Ovary (tissue), 9 donors: ENCODE results near the gene BCL11B. TPM values are rescaled to one million over a fixed set of nuclear protein-coding genes. Genes with fewer than 3 reads are reported as not detected.

Experiments
- DNase-seq, 5 donors: peaks; one replicate each; pipeline ENCODE4 v3.0.0-alpha.2; 2019 to 2020
- H3K27ac ChIP-seq, 2 donors: fragments of 200-600 bp; one replicate each; pipeline versions ENCODE4 v1.5.1 to v1.8.0; 2019 to 2022
- H3K27me3 ChIP-seq: fragments of 200-600 bp; one replicate; pipeline ENCODE4 v1.8.0; 2022
- H3K36me3 ChIP-seq: fragments of 200-600 bp; sonication (generic); one replicate; pipeline ENCODE4 v1.5.1; 2019
- H3K4me1 ChIP-seq: one replicate; pipeline ENCODE4 v1.8.1; 2013; ENCODE audit warnings: mild to moderate bottlenecking, moderate library complexity; ENCODE audit not compliant: insufficient read depth
- H3K4me3 ChIP-seq: fragments of 200-600 bp; sonication (generic); one replicate; pipeline ENCODE4 v1.5.1; 2017
- H3K9me3 ChIP-seq, 2 donors: fragments of 200-600 bp in 1 of 2; sonication (generic) in 1 of 2; one replicate each; pipeline versions ENCODE4 v1.5.1 to v1.8.1; 2013 to 2019; ENCODE audit warnings: mild to moderate bottlenecking in 1 of 2, moderate library complexity in 1 of 2
- CTCF ChIP-seq, 3 donors: fragments of 450-650 bp in 2 of 3; fragments of 200-600 bp in 1 of 3; IDR thresholded peaks; one replicate each; pipeline versions ENCODE4 v1.5.1 to v1.8.0; 2016 to 2022; ENCODE audit warnings: antibody characterized with exemption in 3 of 3, mild to moderate bottlenecking in 1 of 3
- EP300 ChIP-seq: sonication (generic); formaldehyde crosslinking; IDR thresholded peaks from one replicate; pipeline ENCODE4 v1.6.1; 2017; ENCODE audit warnings: antibody characterized with exemption
- POLR2A ChIP-seq: fragments of 450-650 bp; IDR thresholded peaks from one replicate; pipeline ENCODE4 v1.6.1; 2017; ENCODE audit warnings: antibody characterized with exemption, mild to moderate bottlenecking, moderate library complexity
- WGBS, 3 donors: extraction: QIAGEN DNeasy Blood & Tissue Kit in 1 of 3; methylation state at CpG; one replicate each; pipeline versions ENCODE4 v1.1.5 to v1.1.7; 2013 to 2017; 5-methylcytosine and 5-hydroxymethylcytosine counted together
- intact Hi-C, 4 donors: fragments of 100-400 bp; cut with DNase I; formaldehyde crosslinking; loops; one replicate each; pipeline versions ENCODE4 v1.11.0 to v1.15.1; 2022 to 2023
- polyA plus RNA-seq, 2 donors: library from polyadenylated mRNA; stranded (reverse); fragments of 200-250 nt in 1 of 2; fragments of 350-450 nt in 1 of 2; fragmentation: Illumina TruSeq in 1 of 2; extraction: RNeasy Lipid Tissue Mini Kit (QIAGEN cat#74804) in 1 of 2; gene quantifications; one replicate each; pipeline ENCODE4 v1.2.3, GENCODE V29; 2013 to 2014
- total RNA-seq, 7 donors: library from RNA; depleted of rRNA in 2 of 7; stranded (reverse); fragments of >200 nt in 2 of 7; fragmentation: NEBNext Ultra II Directional in 3 of 7; extraction: Animal tissue kit (Norgen Biotek cat#: 25700) in 3 of 7; gene quantifications; one replicate each; pipeline versions ENCODE4 v1.1.0 to v1.2.4, GENCODE V29; 2016 to 2023
- donor health status: DM: no; HTN: no; CAD: no; lungs with moderate emphysema.
- donor health status: DM: no; HTN: no; CAD: no.
- donor health status: Bipolar disorder and iron deficiency.
- donor health status: DM: yes; HTN: yes; CAD: no.
- donor health status: DM: no; HTN: no; CAD: no.
- donor health status: DM: yes; HTN: yes; CAD: no.

Gene BCL11B
- total and polyA plus RNA-seq, 9 donors, result 0.08 to 0.84 (median 0.43) TPM

DNA sequence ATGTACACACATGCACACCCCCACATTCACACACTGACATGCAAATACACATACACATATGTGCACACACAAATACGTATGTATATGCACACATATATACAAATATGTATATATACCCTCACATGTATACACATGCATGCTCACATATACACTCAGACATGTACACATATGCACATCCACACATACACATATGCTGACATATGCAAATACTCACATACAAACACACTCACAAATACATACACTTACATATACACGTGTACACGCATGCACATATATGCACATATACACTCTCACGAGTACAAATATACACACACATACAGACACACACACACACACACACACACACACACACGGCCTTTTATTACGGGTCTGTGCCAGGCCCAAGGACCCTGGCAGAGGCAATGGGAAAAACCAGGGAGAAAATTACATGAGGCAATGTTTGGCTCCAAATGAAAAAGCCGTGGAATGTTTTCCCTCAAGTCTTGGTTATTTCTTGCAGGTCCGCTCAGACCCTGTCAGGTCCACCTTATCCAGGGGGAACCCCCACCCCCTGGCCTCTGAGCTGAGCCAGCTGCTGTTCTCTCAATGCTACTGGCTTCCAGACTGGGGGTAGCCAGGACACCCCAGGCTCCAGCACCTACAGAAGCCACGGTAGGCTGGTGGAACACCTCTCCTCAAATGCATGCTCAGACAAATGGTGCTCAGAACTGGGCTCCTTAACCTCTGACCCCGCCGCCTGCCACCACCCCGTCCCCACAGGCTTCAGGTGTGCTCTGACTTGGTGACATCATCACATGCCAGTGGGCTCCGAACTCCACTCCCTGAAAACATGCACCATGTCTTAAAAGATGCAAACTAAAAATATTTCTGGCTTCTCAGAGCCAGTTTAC, 54.7 kb downstream of the BCL11B start:
- 50 to 62% (median 55%) methylated on average over 13 of the region's 13 CpGs for WGBS, 3 donors
- TF ChIP-seq POLR2A (no peak), EP300 (no peak), CTCF (IDR thresholded peaks at IDR 0.05) (no peak)
- Histone ChIP-seq H3K9me3 (no peaks in the 10 kb centered on the region), H3K27me3 (no peaks in the 10 kb centered on the region), H3K4me1 (peaks cover 2% of the 10 kb centered on the region), H3K36me3 (no peaks in the 10 kb centered on the region), H3K27ac (no peak overlapping the region), H3K4me3 (no peak overlapping the region)
- no peak for DNase-seq
- intact Hi-C loops, result no loop called here

GRCh38 chr14:99216191-99216590, 55.8 kb downstream of the BCL11B start:
- intact Hi-C loops, result no loop called here
- Histone ChIP-seq H3K4me3 (no peak overlapping the region), H3K4me1 (peaks cover 2% of the 10 kb centered on the region), H3K27ac (no peak overlapping the region), H3K27me3 (no peaks in the 10 kb centered on the region), H3K36me3 (no peaks in the 10 kb centered on the region), H3K9me3 (no peaks in the 10 kb centered on the region)
- TF ChIP-seq EP300 (no peak), CTCF (IDR thresholded peaks at IDR 0.05) (no peak), POLR2A (no peak)
- 48 to 69% (median 55%) methylated on average over 10 of the region's 10 CpGs for WGBS, 3 donors
- no peak for DNase-seq

- TF ChIP-seq EP300, result no peak
- no peak for TF ChIP-seq CTCF (IDR thresholded peaks at IDR 0.05)
- no peak for TF ChIP-seq POLR2A
- intact Hi-C loops, result no loop called here
- peak in 2 of 5 donors; percentile 20 to 44 for DNase-seq
Observed at GRCh38 chr14:99215277-99215676, 56.7 kb downstream of the BCL11B start.

DNA sequence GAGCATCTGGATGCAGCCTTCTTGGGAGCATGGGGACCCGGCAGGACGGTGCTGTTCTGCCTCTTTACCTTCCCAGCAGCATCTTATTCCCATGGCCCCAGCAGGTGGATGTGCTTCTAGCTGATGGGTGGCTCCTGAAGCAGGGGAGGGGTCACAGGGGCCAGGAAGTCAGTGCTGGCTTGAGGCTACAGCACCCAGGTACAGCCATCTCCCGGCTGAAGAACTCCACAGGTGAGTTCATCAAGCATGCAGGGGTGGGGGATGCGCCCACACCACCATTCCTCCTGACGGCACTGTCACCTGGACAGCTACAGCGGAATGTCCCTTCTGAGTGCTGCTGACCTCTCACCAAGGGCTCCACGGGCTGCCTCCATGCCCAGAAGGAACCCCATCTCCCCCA, 57.3 kb downstream of the BCL11B start:
- H3K27me3 ChIP-seq, result no peaks in the 10 kb centered on the region
- WGBS, 3 donors, result 57 to 61% (median 59%) methylated on average over 7 of the region's 7 CpGs
- H3K4me1 ChIP-seq, result peaks cover 2% of the 10 kb centered on the region
- H3K27ac ChIP-seq, result no peak overlapping the region
- TF ChIP-seq POLR2A (no peak), CTCF (IDR thresholded peaks at IDR 0.05) (no peak), EP300 (no peak)
- no peak for DNase-seq
- no peak overlapping the region for H3K4me3 ChIP-seq
- intact Hi-C loops, result no loop called here
- no peaks in the 10 kb centered on the region for H3K36me3 ChIP-seq
- no peaks in the 10 kb centered on the region for H3K9me3 ChIP-seq

More at GRCh38 chr14:99215277-99215676, 56.7 kb downstream of the BCL11B start:
- no peak overlapping the region for H3K27ac ChIP-seq
- 4 to 12% (median 5%) methylated on average over 16 of the region's 16 CpGs for WGBS, 3 donors
- no peaks in the 10 kb centered on the region for H3K36me3 ChIP-seq
- H3K27me3 ChIP-seq, result no peaks in the 10 kb centered on the region
- H3K9me3 ChIP-seq, result no peaks in the 10 kb centered on the region
- H3K4me3 ChIP-seq, result no peak overlapping the region
- peaks cover 2% of the 10 kb centered on the region for H3K4me1 ChIP-seq
